CD4-positive, alpha-beta T cell treated with Interleukin-6 at 100 ng/mL for 8 hours (primary cell): Measurements from ENCODE around the gene ITGAX.

Source experiments
- DNase-seq: peaks from one replicate; pipeline ENCODE4 v3.0.0-alpha.2; 2020; ENCODE audit warnings: mixed read lengths, low spot score

Gene ITGAX

GRCh38 chr16:31348579-31348978 is 6.4 kb upstream of the ITGAX start:
- no peak for DNase-seq

GRCh38 chr16:31350275-31351005 is 4.5 kb upstream of the ITGAX start:
- DNase-seq = no peak

- DNase-seq = no peak
These were observed 3.6 kb upstream of the ITGAX start for GRCh38 chr16:31351246-31351941.

GRCh38 chr16:31351942-31352325 is 3.0 kb upstream of the ITGAX start:
- no peak for DNase-seq

GRCh38 chr16:31352376-31353115 is 2.4 kb upstream of the ITGAX start:
- no peak for DNase-seq

GRCh38 chr16:31355431-31356100 is 590 bp downstream of the ITGAX start:
- no peak for DNase-seq

GRCh38 chr16:31356566-31357323 is 1.8 kb downstream of the ITGAX start:
- DNase-seq = no peak

- DNase-seq = no peak
These were observed 2.5 kb downstream of the ITGAX start for GRCh38 chr16:31357324-31358109.

GRCh38 chr16:31360251-31360650 is 5.3 kb downstream of the ITGAX start:
- DNase-seq = no peak

- no peak for DNase-seq
These were observed 6.5 kb downstream of the ITGAX start for GRCh38 chr16:31361201-31362110.

- DNase-seq = no peak
These were observed 7.8 kb downstream of the ITGAX start for GRCh38 chr16:31362476-31363405.

- no peak for DNase-seq
These were observed 8.7 kb downstream of the ITGAX start for GRCh38 chr16:31363721-31364120.

- DNase-seq = no peak
These were observed 9.4 kb downstream of the ITGAX start for GRCh38 chr16:31364421-31364820.

- DNase-seq = no peak
These were observed 10.3 kb downstream of the ITGAX start for GRCh38 chr16:31365131-31365865.

- DNase-seq = no peak
These were observed 12.9 kb downstream of the ITGAX start for GRCh38 chr16:31367853-31368252.

- no peak for DNase-seq
These were observed 16.0 kb downstream of the ITGAX start for GRCh38 chr16:31371008-31371407.

- no peak for DNase-seq
These were observed 16.9 kb downstream of the ITGAX start for GRCh38 chr16:31371619-31372484.
